HepG2 (cell line): ENCODE data around the gene KLHL35. TPM values are rescaled to one million over a fixed set of nuclear protein-coding genes. Genes with fewer than 3 reads are reported as not detected.

ENCODE experiments used
- ELF1 ChIP-seq: sonication (generic); formaldehyde crosslinking; IDR thresholded peaks from 2 replicates; pipeline ENCODE4 v1.4.0; 2020; ENCODE audit warnings: missing genetic modification reagents
- FOSL2 ChIP-seq: sonication (generic); formaldehyde crosslinking; IDR thresholded peaks from 2 replicates; pipeline ENCODE4 v1.4.0; 2020; ENCODE audit warnings: missing genetic modification reagents
- GPN1 ChIP-seq: sonication (generic); formaldehyde crosslinking; IDR thresholded peaks from 2 replicates; pipeline ENCODE4 v1.5.1; 2020; ENCODE audit warnings: missing genetic modification reagents, borderline replicate concordance
- HOXA9 ChIP-seq: sonication (generic); formaldehyde crosslinking; IDR thresholded peaks from 2 replicates; pipeline ENCODE4 v1.8.1; 2022; ENCODE audit warnings: missing genetic modification reagents, mild to moderate bottlenecking, moderate library complexity, borderline replicate concordance
- KLF12 ChIP-seq: sonication (generic); formaldehyde crosslinking; IDR thresholded peaks from 2 replicates; pipeline ENCODE4 v1.4.0; 2020; ENCODE audit warnings: missing genetic modification reagents, borderline replicate concordance
- PAX8 ChIP-seq: sonication (generic); formaldehyde crosslinking; IDR thresholded peaks from 2 replicates; pipeline ENCODE4 v1.8.0; 2022; ENCODE audit warnings: mild to moderate bottlenecking, missing genetic modification reagents, borderline replicate concordance
- RBM39 ChIP-seq: fragments of 200-400 bp; formaldehyde crosslinking; IDR thresholded peaks from one replicate; pipeline ENCODE4 v1.6.1; 2018; ENCODE audit warnings: antibody characterized with exemption, mild to moderate bottlenecking, low read depth, low read length; ENCODE audit not compliant: poor library complexity, severe bottlenecking
- TCF12 ChIP-seq, 2 experiments: fragments of 450-650 bp in 1 of 2; sonication (generic) in 1 of 2; formaldehyde crosslinking in 1 of 2; IDR thresholded peaks; 2 replicates each; pipeline versions ENCODE4 v1.6.1 to v1.8.0; 2017 to 2022; ENCODE audit warnings: antibody characterized with exemption in 1 of 2, mild to moderate bottlenecking in 1 of 2, missing genetic modification reagents in 1 of 2, moderate library complexity in 1 of 2
- ZFP90 ChIP-seq: sonication (generic); formaldehyde crosslinking; IDR thresholded peaks from 2 replicates; pipeline ENCODE4 v1.8.0; 2022; ENCODE audit warnings: missing genetic modification reagents, mild to moderate bottlenecking, inconsistent platforms, borderline replicate concordance
- ZNF343 ChIP-seq: sonication (generic); formaldehyde crosslinking; IDR thresholded peaks from 2 replicates; pipeline ENCODE4 v1.4.0; 2020; ENCODE audit warnings: mild to moderate bottlenecking, missing genetic modification reagents
- ZNF629 ChIP-seq: sonication (generic); formaldehyde crosslinking; conservative IDR thresholded peaks from 2 replicates; pipeline ENCODE4 v1.5.0; 2020; ENCODE audit warnings: missing genetic modification reagents
- ZNF879 ChIP-seq: sonication (generic); formaldehyde crosslinking; IDR thresholded peaks from 2 replicates; pipeline ENCODE4 v1.8.1; 2023; ENCODE audit warnings: missing genetic modification reagents
- polyA plus RNA-seq, 8 experiments: library from polyadenylated mRNA; depleted of rRNA in 3 of 8; stranded (reverse) in 7 of 8; unstranded in 1 of 8; fragments of >200 nt; fragmentation: Illumina TruSeq in 4 of 8; extraction: Trizol in 4 of 8; gene quantifications; 2 replicates each; pipeline versions ENCODE4 v1.2.1 to v1.2.3, GENCODE V29; 2011 to 2016; ENCODE audit warnings: low read depth in 4 of 8, missing spikeins in 1 of 8, mixed read lengths in 1 of 8; ENCODE audit not compliant: insufficient read depth in 1 of 8
- total RNA-seq, 5 experiments: library from RNA; depleted of rRNA; stranded (reverse); fragments of >200 nt; fragmentation: Illumina TruSeq; extraction: Trizol; gene quantifications; 2 replicates each; pipeline ENCODE4 v1.2.3, GENCODE V29; 2016; ENCODE audit warnings: low read depth in 1 of 5
- TF ChIP-seq, protein P1 (sequence below): sonication (generic); formaldehyde crosslinking; IDR thresholded peaks from 2 replicates; pipeline ENCODE4 v1.4.0; 2020; ENCODE audit warnings: mild to moderate bottlenecking, missing genetic modification reagents, borderline replicate concordance
- TF ChIP-seq, protein P2 (sequence below): sonication (generic); formaldehyde crosslinking; IDR thresholded peaks from 2 replicates; pipeline ENCODE4 v1.8.1; 2023; ENCODE audit warnings: mild to moderate bottlenecking, missing genetic modification reagents
- TF ChIP-seq, protein P3 (sequence below): IDR thresholded peaks from 2 replicates; pipeline ENCODE4 v1.6.1; 2012; ENCODE audit warnings: low read depth, low read length, improper control_type of control experiment
- TF ChIP-seq, protein P4 (sequence below): IDR thresholded peaks from 2 replicates; pipeline ENCODE4 v1.6.1; 2016; ENCODE audit warnings: mild to moderate bottlenecking, missing biosample characterization, missing genetic modification reagents
- TF ChIP-seq, protein P5 (sequence below): sonication (generic); formaldehyde crosslinking; IDR thresholded peaks from 2 replicates; pipeline ENCODE4 v1.4.0; 2020; ENCODE audit warnings: missing genetic modification reagents, mild to moderate bottlenecking, borderline replicate concordance

KLHL35 gene
- total and polyA plus RNA-seq, 2 of the 13 experiments (the other 11 are each of a cell fraction or from before 2014, with no cell fraction given): not detected

DNA sequence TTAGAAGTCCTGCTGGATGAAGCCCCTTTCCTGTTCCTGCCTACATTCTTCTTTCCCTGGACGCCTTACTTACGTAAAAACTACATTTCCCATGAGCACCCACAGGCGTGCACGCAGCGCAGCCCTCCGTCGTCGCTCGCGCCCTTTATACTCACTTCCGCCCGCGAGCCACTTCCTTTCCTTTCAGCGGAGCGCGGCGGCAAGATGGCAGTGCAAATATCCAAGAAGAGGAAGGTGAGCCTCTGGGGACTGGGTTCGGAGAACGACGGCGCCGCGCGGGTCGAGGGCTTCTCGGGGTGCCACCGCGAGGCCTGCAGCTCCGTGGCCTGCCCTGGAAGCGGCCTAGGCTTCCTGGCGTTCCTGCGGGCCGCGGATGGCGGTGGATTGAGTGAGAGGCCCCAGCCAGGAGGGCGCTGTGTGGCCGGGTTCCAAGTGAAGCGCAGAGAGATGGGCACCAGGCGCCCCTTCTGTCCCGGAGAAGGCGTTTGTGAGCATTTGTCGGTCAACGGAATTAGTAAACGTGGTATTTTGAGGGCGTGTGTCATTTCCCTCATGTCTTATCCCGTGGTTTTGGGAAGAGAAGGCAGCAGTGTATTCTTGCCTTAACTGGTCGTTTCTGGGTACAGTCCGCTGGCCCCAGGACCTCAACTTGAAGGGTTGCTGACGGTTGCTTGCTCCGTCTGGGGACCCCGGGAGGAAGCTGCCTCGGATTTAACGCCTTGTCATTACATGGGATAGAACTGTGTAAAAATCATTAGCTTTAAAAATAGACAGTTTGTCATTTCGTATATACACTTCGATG lies 33.5 kb downstream of the KLHL35 start, which contains the start of gene RPS3 (continued):
- TF ChIP-seq, protein P1, sequence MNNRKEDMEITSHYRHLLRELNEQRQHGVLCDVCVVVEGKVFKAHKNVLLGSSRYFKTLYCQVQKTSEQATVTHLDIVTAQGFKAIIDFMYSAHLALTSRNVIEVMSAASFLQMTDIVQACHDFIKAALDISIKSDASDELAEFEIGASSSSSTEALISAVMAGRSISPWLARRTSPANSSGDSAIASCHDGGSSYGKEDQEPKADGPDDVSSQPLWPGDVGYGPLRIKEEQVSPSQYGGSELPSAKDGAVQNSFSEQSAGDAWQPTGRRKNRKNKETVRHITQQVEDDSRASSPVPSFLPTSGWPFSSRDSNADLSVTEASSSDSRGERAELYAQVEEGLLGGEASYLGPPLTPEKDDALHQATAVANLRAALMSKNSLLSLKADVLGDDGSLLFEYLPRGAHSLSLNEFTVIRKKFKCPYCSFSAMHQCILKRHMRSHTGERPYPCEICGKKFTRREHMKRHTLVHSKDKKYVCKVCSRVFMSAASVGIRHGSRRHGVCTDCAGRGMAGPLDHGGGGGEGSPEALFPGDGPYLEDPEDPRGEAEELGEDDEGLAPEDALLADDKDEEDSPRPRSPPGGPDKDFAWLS (CRISPR knock-in tag): no peak
- no peak for TF ChIP-seq TCF12 (IDR thresholded peaks at IDR 0.05)
- peak; percentile 82; the same call in 1 of the 2 replicates for TF ChIP-seq TCF12 (CRISPR knock-in tag; IDR thresholded peaks at IDR 0.05)
- TF ChIP-seq FOSL2 (CRISPR knock-in tag): peak; percentile 58; the same call in 1 of the 2 replicates
- peak; percentile 85; the same call in 1 of the 2 replicates for TF ChIP-seq KLF12
- TF ChIP-seq ELF1: peak; percentile 99
- peak; percentile 99 for TF ChIP-seq RBM39
- TF ChIP-seq PAX8 (CRISPR knock-in tag): no peak
- TF ChIP-seq, protein P2, sequence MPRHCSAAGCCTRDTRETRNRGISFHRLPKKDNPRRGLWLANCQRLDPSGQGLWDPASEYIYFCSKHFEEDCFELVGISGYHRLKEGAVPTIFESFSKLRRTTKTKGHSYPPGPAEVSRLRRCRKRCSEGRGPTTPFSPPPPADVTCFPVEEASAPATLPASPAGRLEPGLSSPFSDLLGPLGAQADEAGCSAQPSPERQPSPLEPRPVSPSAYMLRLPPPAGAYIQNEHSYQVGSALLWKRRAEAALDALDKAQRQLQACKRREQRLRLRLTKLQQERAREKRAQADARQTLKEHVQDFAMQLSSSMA (CRISPR knock-in tag): peak; percentile 75; the same call in 1 of the 2 replicates
- TF ChIP-seq ZNF343 (CRISPR knock-in tag): peak; percentile 66; the same call in 1 of the 2 replicates
- TF ChIP-seq GPN1 (CRISPR knock-in tag): peak; percentile 90; the same call in 1 of the 2 replicates
- TF ChIP-seq, protein P3, sequence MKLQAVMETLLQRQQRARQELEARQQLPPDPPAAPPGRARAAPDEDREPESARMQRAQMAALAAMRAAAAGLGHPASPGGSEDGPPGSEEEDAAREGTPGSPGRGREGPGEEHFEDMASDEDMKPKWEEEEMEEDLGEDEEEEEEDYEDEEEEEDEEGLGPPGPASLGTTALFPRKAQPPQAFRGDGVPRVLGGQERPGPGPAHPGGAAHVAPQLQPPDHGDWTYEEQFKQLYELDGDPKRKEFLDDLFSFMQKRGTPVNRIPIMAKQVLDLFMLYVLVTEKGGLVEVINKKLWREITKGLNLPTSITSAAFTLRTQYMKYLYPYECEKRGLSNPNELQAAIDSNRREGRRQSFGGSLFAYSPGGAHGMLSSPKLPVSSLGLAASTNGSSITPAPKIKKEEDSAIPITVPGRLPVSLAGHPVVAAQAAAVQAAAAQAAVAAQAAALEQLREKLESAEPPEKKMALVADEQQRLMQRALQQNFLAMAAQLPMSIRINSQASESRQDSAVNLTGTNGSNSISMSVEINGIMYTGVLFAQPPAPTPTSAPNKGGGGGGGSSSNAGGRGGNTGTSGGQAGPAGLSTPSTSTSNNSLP: no peak
- TF ChIP-seq ZNF879: peak; percentile 42; the same call in 1 of the 2 replicates
- TF ChIP-seq, protein P4, sequence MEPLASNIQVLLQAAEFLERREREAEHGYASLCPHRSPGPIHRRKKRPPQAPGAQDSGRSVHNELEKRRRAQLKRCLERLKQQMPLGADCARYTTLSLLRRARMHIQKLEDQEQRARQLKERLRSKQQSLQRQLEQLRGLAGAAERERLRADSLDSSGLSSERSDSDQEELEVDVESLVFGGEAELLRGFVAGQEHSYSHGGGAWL: peak; percentile 89
- TF ChIP-seq, protein P5, sequence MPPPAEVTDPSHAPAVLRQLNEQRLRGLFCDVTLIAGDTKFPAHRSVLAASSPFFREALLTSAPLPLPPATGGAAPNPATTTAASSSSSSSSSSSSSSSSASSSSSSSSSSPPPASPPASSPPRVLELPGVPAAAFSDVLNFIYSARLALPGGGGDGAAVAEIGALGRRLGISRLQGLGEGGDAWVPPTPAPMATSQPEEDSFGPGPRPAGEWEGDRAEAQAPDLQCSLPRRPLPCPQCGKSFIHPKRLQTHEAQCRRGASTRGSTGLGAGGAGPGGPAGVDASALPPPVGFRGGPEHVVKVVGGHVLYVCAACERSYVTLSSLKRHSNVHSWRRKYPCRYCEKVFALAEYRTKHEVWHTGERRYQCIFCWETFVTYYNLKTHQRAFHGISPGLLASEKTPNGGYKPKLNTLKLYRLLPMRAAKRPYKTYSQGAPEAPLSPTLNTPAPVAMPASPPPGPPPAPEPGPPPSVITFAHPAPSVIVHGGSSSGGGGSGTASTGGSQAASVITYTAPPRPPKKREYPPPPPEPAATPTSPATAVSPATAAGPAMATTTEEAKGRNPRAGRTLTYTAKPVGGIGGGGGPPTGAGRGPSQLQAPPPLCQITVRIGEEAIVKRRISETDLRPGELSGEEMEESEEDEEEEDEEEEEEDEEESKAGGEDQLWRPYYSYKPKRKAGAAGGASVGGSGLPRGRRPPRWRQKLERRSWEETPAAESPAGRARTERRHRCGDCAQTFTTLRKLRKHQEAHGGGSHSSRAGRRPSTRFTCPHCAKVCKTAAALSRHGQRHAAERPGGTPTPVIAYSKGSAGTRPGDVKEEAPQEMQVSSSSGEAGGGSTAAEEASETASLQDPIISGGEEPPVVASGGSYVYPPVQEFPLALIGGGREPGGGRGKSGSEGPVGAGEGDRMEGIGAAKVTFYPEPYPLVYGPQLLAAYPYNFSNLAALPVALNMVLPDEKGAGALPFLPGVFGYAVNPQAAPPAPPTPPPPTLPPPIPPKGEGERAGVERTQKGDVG (CRISPR knock-in tag): peak; percentile 82; the same call in 1 of the 2 replicates
- TF ChIP-seq ZFP90 (CRISPR knock-in tag): peak; percentile 96
- 0 out of 2 replicates have a peak, but pooled peaks have one; percentile 16 for TF ChIP-seq ZNF629
- TF ChIP-seq HOXA9 (CRISPR knock-in tag): 0 out of 2 replicates have a peak, but pooled peaks have one; percentile 59
